Upper lobe of left lung (tissue), 4 donors: ENCODE results near the gene GCNT1.

Source experiments
- EP300 ChIP-seq, 4 donors: sonication (generic); formaldehyde crosslinking; IDR thresholded peaks; one replicate each; pipeline ENCODE4 v1.5.1; 2017; ENCODE audit warnings: antibody characterized with exemption in 4 of 4, control low read depth in 2 of 4
- POLR2A ChIP-seq, 4 donors: fragments of 450-650 bp; IDR thresholded peaks; one replicate each; pipeline ENCODE4 v1.5.1; 2016 to 2017; ENCODE audit warnings: antibody characterized with exemption in 4 of 4, mild to moderate bottlenecking in 2 of 4
- POLR2AphosphoS5 ChIP-seq, 2 donors: sonication (generic); formaldehyde crosslinking; IDR thresholded peaks; one replicate each; pipeline ENCODE4 v1.5.1; 2017; ENCODE audit warnings: antibody characterized with exemption in 2 of 2
- TF ChIP-seq, protein P1 (sequence below), 6 experiments: fragments of 450-650 bp in 4 of 6; fragments of 200-600 bp in 2 of 6; sonication (generic) in 2 of 6; IDR thresholded peaks; one replicate each; pipeline ENCODE4 v1.5.1; 2016 to 2019; ENCODE audit warnings: antibody characterized with exemption in 6 of 6

- TF ChIP-seq, protein P1, sequence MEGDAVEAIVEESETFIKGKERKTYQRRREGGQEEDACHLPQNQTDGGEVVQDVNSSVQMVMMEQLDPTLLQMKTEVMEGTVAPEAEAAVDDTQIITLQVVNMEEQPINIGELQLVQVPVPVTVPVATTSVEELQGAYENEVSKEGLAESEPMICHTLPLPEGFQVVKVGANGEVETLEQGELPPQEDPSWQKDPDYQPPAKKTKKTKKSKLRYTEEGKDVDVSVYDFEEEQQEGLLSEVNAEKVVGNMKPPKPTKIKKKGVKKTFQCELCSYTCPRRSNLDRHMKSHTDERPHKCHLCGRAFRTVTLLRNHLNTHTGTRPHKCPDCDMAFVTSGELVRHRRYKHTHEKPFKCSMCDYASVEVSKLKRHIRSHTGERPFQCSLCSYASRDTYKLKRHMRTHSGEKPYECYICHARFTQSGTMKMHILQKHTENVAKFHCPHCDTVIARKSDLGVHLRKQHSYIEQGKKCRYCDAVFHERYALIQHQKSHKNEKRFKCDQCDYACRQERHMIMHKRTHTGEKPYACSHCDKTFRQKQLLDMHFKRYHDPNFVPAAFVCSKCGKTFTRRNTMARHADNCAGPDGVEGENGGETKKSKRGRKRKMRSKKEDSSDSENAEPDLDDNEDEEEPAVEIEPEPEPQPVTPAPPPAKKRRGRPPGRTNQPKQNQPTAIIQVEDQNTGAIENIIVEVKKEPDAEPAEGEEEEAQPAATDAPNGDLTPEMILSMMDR (IDR thresholded peaks at IDR 0.05), result no peak
- no peak for TF ChIP-seq POLR2A (IDR thresholded peaks at IDR 0.05)
- TF ChIP-seq EP300 (IDR thresholded peaks at IDR 0.05), result no peak
- no peak for TF ChIP-seq POLR2AphosphoS5 (IDR thresholded peaks at IDR 0.05)
These were observed 41.1 kb downstream of the GCNT1 start for GRCh38 chr9:76500061-76500460.
